IPS-20b (cell line): ENCODE results near the gene SSRP1.
"Not testable (repeated sequence)": the region's sequence is repeated elsewhere in the genome, so short reads cannot be mapped to it uniquely, and the experiment has no call there.

ENCODE experiments used
- H3K27ac ChIP-seq: one replicate; pipeline ENCODE4 v1.5.1; 2013; ENCODE audit warnings: low read length
- H3K27me3 ChIP-seq: 2 replicates; pipeline ENCODE4 v1.6.1; 2013; ENCODE audit warnings: mild to moderate bottlenecking, low read length, inconsistent platforms; ENCODE audit not compliant: insufficient read depth
- H3K36me3 ChIP-seq: 2 replicates; pipeline ENCODE4 v1.6.1; 2013; ENCODE audit warnings: low read depth, mild to moderate bottlenecking, inconsistent platforms, low read length, moderate library complexity; ENCODE audit not compliant: insufficient read depth
- H3K4me1 ChIP-seq: 2 replicates; pipeline ENCODE4 v1.6.1; 2013; ENCODE audit warnings: mild to moderate bottlenecking, control low read depth, inconsistent platforms, low read length, moderate library complexity; ENCODE audit not compliant: insufficient read depth
- H3K4me3 ChIP-seq: 2 replicates; pipeline ENCODE4 v1.5.1; 2013; ENCODE audit warnings: mild to moderate bottlenecking, low read length, inconsistent platforms
- H3K9ac ChIP-seq: 2 replicates; pipeline ENCODE4 v1.6.1; 2013; ENCODE audit warnings: low read depth, mild to moderate bottlenecking, inconsistent platforms, low read length, moderate library complexity
- H3K9me3 ChIP-seq: 2 replicates; pipeline ENCODE4 v1.6.1; 2013; ENCODE audit warnings: mild to moderate bottlenecking, low read depth, low read length, inconsistent platforms; ENCODE audit not compliant: insufficient read depth

The SSRP1 gene

GRCh38 chr11:57368845-57369232 lies 33.1 kb upstream of the SSRP1 start:
- no peak overlapping the region for H3K9ac ChIP-seq
- no peaks in the 10 kb centered on the region for H3K9me3 ChIP-seq
- H3K27ac ChIP-seq = no peak overlapping the region
- H3K4me1 ChIP-seq = peaks cover 15% of the 10 kb centered on the region
- no peaks in the 10 kb centered on the region for H3K27me3 ChIP-seq
- H3K4me3 ChIP-seq = no peak overlapping the region
- no peaks in the 10 kb centered on the region for H3K36me3 ChIP-seq

- Histone ChIP-seq H3K9me3 (no peaks in the 10 kb centered on the region), H3K27me3 (no peaks in the 10 kb centered on the region), H3K9ac (no peak overlapping the region), H3K4me3 (no peak overlapping the region), H3K4me1 (peaks cover 15% of the 10 kb centered on the region), H3K27ac (no peak overlapping the region), H3K36me3 (no peaks in the 10 kb centered on the region)
These were observed 32.6 kb upstream of the SSRP1 start for GRCh38 chr11:57368106-57368844.

- Histone ChIP-seq H3K27me3 (no peaks in the 10 kb centered on the region), H3K4me1 (peaks cover 15% of the 10 kb centered on the region), H3K27ac (no peak overlapping the region), H3K36me3 (no peaks in the 10 kb centered on the region), H3K4me3 (no peak overlapping the region), H3K9ac (no peak overlapping the region), H3K9me3 (no peaks in the 10 kb centered on the region)
These were observed 29.4 kb upstream of the SSRP1 start for GRCh38 chr11:57364851-57365660.

GRCh38 chr11:57363131-57364080 lies 27.7 kb upstream of the SSRP1 start:
- H3K27me3 ChIP-seq = no peaks in the 10 kb centered on the region
- no peaks in the 10 kb centered on the region for H3K9me3 ChIP-seq
- peaks cover 19% of the 10 kb centered on the region for H3K4me1 ChIP-seq
- no peak overlapping the region for H3K4me3 ChIP-seq
- H3K9ac ChIP-seq = no peak overlapping the region
- H3K36me3 ChIP-seq = no peaks in the 10 kb centered on the region
- no peak overlapping the region for H3K27ac ChIP-seq

- Histone ChIP-seq H3K27ac (no peak overlapping the region), H3K9me3 (no peaks in the 10 kb centered on the region), H3K4me1 (peaks cover 19% of the 10 kb centered on the region), H3K36me3 (no peaks in the 10 kb centered on the region), H3K9ac (no peak overlapping the region), H3K27me3 (no peaks in the 10 kb centered on the region), H3K4me3 (no peak overlapping the region)
These were observed 26.2 kb upstream of the SSRP1 start for GRCh38 chr11:57361926-57362325.

- not testable (repeated sequence) for H3K9ac ChIP-seq, H3K9me3 ChIP-seq, H3K4me3 ChIP-seq, H3K27ac ChIP-seq, H3K36me3 ChIP-seq, H3K27me3 ChIP-seq
- H3K4me1 ChIP-seq = peaks cover 19% of the 10 kb centered on the region
These were observed 25.7 kb upstream of the SSRP1 start for GRCh38 chr11:57361420-57361819.

- Histone ChIP-seq H3K9me3 (no peaks in the 10 kb centered on the region), H3K27me3 (no peaks in the 10 kb centered on the region), H3K36me3 (no peaks in the 10 kb centered on the region), H3K4me1 (peaks cover 19% of the 10 kb centered on the region), H3K9ac (no peak overlapping the region), H3K4me3 (no peak overlapping the region), H3K27ac (no peak overlapping the region)
These were observed 25.3 kb upstream of the SSRP1 start for GRCh38 chr11:57360991-57361390.

GRCh38 chr11:57359896-57360690 lies 24.4 kb upstream of the SSRP1 start:
- H3K27me3 ChIP-seq = no peaks in the 10 kb centered on the region

GRCh38 chr11:57359396-57359795 lies 23.7 kb upstream of the SSRP1 start:
- Histone ChIP-seq H3K4me3 (no peak overlapping the region), H3K4me1 (peaks cover 5% of the 10 kb centered on the region; the same call in 1 of the 2 replicates), H3K36me3 (no peaks in the 10 kb centered on the region), H3K27ac (no peak overlapping the region), H3K27me3 (no peaks in the 10 kb centered on the region), H3K9ac (no peak overlapping the region), H3K9me3 (no peaks in the 10 kb centered on the region)

More at GRCh38 chr11:57359896-57360690, 24.4 kb upstream of the SSRP1 start:
- Histone ChIP-seq H3K4me3 (no peak overlapping the region), H3K9ac (no peak overlapping the region), H3K9me3 (no peaks in the 10 kb centered on the region), H3K36me3 (no peaks in the 10 kb centered on the region), H3K27ac (no peak overlapping the region), H3K4me1 (peaks cover 10% of the 10 kb centered on the region; the same call in 1 of the 2 replicates)

GRCh38 chr11:57358991-57359390 lies 23.3 kb upstream of the SSRP1 start:
- Histone ChIP-seq H3K9ac (no peak overlapping the region), H3K36me3 (no peaks in the 10 kb centered on the region), H3K9me3 (no peaks in the 10 kb centered on the region), H3K27me3 (no peaks in the 10 kb centered on the region), H3K4me3 (no peak overlapping the region), H3K4me1 (peaks cover 5% of the 10 kb centered on the region; the same call in 1 of the 2 replicates), H3K27ac (no peak overlapping the region)

GRCh38 chr11:57358543-57358961 lies 22.9 kb upstream of the SSRP1 start:
- Histone ChIP-seq H3K27ac (no peak overlapping the region), H3K27me3 (no peaks in the 10 kb centered on the region), H3K4me3 (no peak overlapping the region), H3K9me3 (no peaks in the 10 kb centered on the region), H3K9ac (no peak overlapping the region), H3K4me1 (peaks cover 5% of the 10 kb centered on the region; the same call in 1 of the 2 replicates), H3K36me3 (no peaks in the 10 kb centered on the region)
